ENCODE measurements around the gene ASB4.

The ASB4 gene

DNA sequence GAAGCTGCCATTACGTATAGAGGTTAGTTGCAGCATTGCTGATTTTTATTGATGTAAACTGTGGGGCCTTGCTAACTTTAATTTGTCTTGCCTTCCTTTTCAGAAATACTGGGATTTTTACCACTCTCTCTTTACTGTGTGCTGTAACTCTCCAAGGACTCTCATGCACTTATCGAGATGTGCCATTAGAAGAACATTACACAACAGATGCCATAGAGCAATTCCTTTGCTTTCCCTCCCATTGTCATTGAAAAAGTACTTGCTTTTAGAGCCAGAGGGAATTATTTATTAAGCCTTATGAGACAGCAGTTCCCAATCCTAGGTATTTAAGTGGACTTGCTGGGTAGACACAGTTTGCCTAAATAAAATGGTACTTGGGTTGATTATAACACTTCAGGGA is 51.7 kb downstream of the ASB4 start:
- no peak overlapping the region for H3K27ac ChIP-seq
- no peak overlapping the region for H3K4me2 ChIP-seq
- no peaks in the 10 kb centered on the region for H3K4me1 ChIP-seq
- no peak for TF ChIP-seq Cebpa-rat (IDR thresholded peaks at IDR 0.05)
- no peak overlapping the region for H3K9ac ChIP-seq
- no peaks in the 10 kb centered on the region for H3K9me3 ChIP-seq
- H3K27me3 ChIP-seq: no peaks in the 10 kb centered on the region
- no peaks in the 10 kb centered on the region for H3K36me3 ChIP-seq
- H3K4me3 ChIP-seq: no peak overlapping the region
- H4K20me1 ChIP-seq: no peaks in the 10 kb centered on the region

DNA sequence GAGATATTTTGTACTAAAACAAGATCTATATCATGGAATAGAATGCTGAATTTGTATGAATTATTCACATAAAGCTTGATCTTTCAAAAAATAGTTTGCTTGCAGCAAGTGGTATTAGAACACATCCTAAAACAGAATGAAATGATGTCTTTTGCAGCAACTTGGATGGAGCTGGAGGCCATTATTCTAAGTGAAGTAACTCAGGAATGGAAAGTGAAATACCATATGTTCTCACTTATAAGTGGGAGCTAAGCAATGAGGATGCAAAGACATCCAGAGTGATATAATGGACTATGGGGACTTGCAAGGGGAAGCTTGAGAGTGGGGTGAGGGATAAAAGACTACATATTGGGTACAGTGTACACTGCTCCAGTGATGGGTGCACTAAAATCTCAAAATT is 53.7 kb downstream of the ASB4 start:
- Histone ChIP-seq H3K27ac (no peak overlapping the region), H3K27me3 (no peaks in the 10 kb centered on the region), H3K36me3 (no peaks in the 10 kb centered on the region), H3K9ac (no peak overlapping the region), H3K9me3 (no peaks in the 10 kb centered on the region), H3K4me1 (no peaks in the 10 kb centered on the region), H3K4me3 (no peak overlapping the region), H3K4me2 (no peak overlapping the region), H4K20me1 (no peaks in the 10 kb centered on the region)
- no peak for TF ChIP-seq Cebpa-rat (IDR thresholded peaks at IDR 0.05)

DNA sequence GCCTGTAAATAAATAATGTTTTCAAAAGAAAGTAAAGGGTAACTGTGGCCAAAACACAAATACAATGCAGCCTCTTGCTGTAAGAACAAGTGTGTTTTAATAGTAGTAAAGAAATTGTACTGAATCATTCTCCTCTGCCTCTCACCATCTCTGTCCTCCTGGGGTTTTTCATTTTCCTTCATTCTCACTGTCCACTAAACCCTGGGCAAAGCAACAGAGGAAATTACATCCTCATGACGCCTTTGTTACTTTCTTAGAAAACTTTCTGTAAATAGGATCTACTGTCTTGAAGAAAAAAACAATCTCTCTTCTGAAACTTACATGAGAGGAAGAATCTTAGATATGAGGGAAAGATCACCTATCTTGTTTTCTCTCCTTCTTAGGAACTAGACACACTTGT is 54.6 kb downstream of the ASB4 start:
- Histone ChIP-seq H3K27ac (no peak overlapping the region), H3K36me3 (no peaks in the 10 kb centered on the region), H3K4me3 (no peak overlapping the region), H3K27me3 (no peaks in the 10 kb centered on the region), H3K9ac (no peak overlapping the region), H3K9me3 (no peaks in the 10 kb centered on the region), H4K20me1 (no peaks in the 10 kb centered on the region), H3K4me2 (no peak overlapping the region), H3K4me1 (no peaks in the 10 kb centered on the region)
- TF ChIP-seq Cebpa-rat (IDR thresholded peaks at IDR 0.05): no peak

DNA sequence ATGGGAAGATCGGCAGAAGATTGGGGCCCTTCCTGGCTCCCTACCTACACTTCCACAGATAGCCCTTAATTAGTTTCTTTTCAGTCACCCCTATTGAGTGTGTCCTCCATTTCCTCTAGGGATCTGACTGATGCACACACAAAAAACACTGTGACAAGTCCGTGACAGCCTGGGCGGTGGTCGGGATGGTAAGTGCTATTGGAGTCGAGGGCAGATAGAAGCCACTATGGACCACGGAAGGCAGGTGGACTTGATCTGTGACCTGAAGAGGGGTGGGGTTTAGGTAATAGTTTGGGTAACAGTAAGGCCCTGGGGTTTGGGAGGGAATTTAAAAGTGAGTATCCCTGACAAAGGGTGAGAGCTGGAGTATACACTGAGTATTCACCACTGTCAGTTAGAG is 57.6 kb downstream of the ASB4 start:
- H3K4me3 ChIP-seq: no peak overlapping the region
- H3K9me3 ChIP-seq: no peaks in the 10 kb centered on the region
- H3K4me2 ChIP-seq: no peak overlapping the region
- no peaks in the 10 kb centered on the region for H3K4me1 ChIP-seq
- no peaks in the 10 kb centered on the region for H4K20me1 ChIP-seq
- no peak overlapping the region for H3K9ac ChIP-seq
- H3K27ac ChIP-seq: no peak overlapping the region
- H3K27me3 ChIP-seq: no peaks in the 10 kb centered on the region
- no peak for TF ChIP-seq Cebpa-rat (IDR thresholded peaks at IDR 0.05)
- H3K36me3 ChIP-seq: no peaks in the 10 kb centered on the region

- H4K20me1 ChIP-seq: no peaks in the 10 kb centered on the region
- H3K4me3 ChIP-seq: no peak overlapping the region
- no peak for TF ChIP-seq Cebpa-rat (IDR thresholded peaks at IDR 0.05)
- H3K27me3 ChIP-seq: no peaks in the 10 kb centered on the region
- no peaks in the 10 kb centered on the region for H3K4me1 ChIP-seq
- no peaks in the 10 kb centered on the region for H3K36me3 ChIP-seq
- H3K9me3 ChIP-seq: no peaks in the 10 kb centered on the region
- no peak overlapping the region for H3K4me2 ChIP-seq
- no peak overlapping the region for H3K27ac ChIP-seq
- H3K9ac ChIP-seq: no peak overlapping the region
These were observed 58.4 kb downstream of the ASB4 start for GRCh38 chr7:95544171-95544570.

DNA sequence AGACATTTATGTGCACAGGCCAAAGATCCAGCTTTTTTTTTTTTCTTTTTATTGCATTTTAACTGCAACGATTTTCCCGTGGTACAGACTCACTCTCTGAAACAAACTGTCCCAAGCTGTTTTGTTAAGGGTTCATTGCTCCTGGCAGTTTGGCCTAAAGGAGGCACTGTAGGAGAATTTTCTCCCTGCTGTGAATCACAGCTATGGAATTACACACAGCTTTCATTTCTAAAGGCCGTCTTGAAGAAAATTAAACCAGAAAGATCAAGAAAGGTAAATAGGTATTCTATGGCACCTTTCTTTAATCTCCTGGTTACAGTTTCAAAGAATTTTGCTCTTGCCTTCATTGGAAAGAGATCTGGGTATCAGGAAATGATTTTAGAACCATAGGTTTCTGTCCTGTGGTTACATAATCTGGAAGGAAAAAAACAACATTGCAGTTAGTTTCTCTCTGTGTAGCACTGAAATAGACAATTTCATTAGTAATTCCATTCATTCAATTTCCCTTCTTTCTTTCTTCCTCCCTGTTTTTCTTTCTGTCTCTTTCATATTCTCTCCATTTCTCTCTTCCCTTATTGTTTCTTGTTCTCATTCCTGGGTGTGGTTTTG is 59.4 kb downstream of the ASB4 start:
- Histone ChIP-seq H3K27me3 (no peaks in the 10 kb centered on the region), H3K36me3 (no peaks in the 10 kb centered on the region), H3K4me3 (no peak overlapping the region), H3K4me1 (no peaks in the 10 kb centered on the region), H4K20me1 (no peaks in the 10 kb centered on the region), H3K4me2 (no peak overlapping the region), H3K9ac (no peak overlapping the region), H3K9me3 (no peaks in the 10 kb centered on the region), H3K27ac (no peak overlapping the region)
- no peak for TF ChIP-seq Cebpa-rat (IDR thresholded peaks at IDR 0.05)

GRCh38 chr7:95545673-95546072 is 59.9 kb downstream of the ASB4 start:
- Histone ChIP-seq H3K9ac (no peak overlapping the region), H3K27ac (no peak overlapping the region), H3K4me2 (no peak overlapping the region)

GRCh38 chr7:95546647-95547046 is 60.9 kb downstream of the ASB4 start:
- H3K9ac ChIP-seq: no peak overlapping the region
- no peaks in the 10 kb centered on the region for H3K27me3 ChIP-seq
- H3K36me3 ChIP-seq: no peaks in the 10 kb centered on the region
- no peaks in the 10 kb centered on the region for H3K4me1 ChIP-seq
- H3K9me3 ChIP-seq: no peaks in the 10 kb centered on the region
- H4K20me1 ChIP-seq: no peaks in the 10 kb centered on the region
- H3K27ac ChIP-seq: no peak overlapping the region
- no peak for TF ChIP-seq Cebpa-rat (IDR thresholded peaks at IDR 0.05)
- no peak overlapping the region for H3K4me2 ChIP-seq
- H3K4me3 ChIP-seq: no peak overlapping the region

More at GRCh38 chr7:95545673-95546072, 59.9 kb downstream of the ASB4 start:
- no peak for TF ChIP-seq Cebpa-rat (IDR thresholded peaks at IDR 0.05)
- no peaks in the 10 kb centered on the region for H3K4me1 ChIP-seq
- no peak overlapping the region for H3K4me3 ChIP-seq
- H4K20me1 ChIP-seq: no peaks in the 10 kb centered on the region
- H3K27me3 ChIP-seq: no peaks in the 10 kb centered on the region
- no peaks in the 10 kb centered on the region for H3K36me3 ChIP-seq
- no peaks in the 10 kb centered on the region for H3K9me3 ChIP-seq

GRCh38 chr7:95547361-95548348 is 61.9 kb downstream of the ASB4 start:
- Histone ChIP-seq H3K9me3 (no peaks in the 10 kb centered on the region), H4K20me1 (no peaks in the 10 kb centered on the region), H3K27ac (no peak overlapping the region), H3K4me1 (no peaks in the 10 kb centered on the region), H3K4me3 (no peak overlapping the region), H3K36me3 (no peaks in the 10 kb centered on the region), H3K4me2 (no peak overlapping the region), H3K9ac (no peak overlapping the region), H3K27me3 (no peaks in the 10 kb centered on the region)
- TF ChIP-seq Cebpa-rat (IDR thresholded peaks at IDR 0.05): no peak

GRCh38 chr7:95549818-95550529 is 64.2 kb downstream of the ASB4 start:
- Histone ChIP-seq H3K4me1 (no peaks in the 10 kb centered on the region), H3K4me2 (no peak overlapping the region), H3K9ac (no peak overlapping the region), H3K9me3 (no peaks in the 10 kb centered on the region), H3K27me3 (no peaks in the 10 kb centered on the region), H3K27ac (no peak overlapping the region), H4K20me1 (no peaks in the 10 kb centered on the region), H3K4me3 (no peak overlapping the region), H3K36me3 (no peaks in the 10 kb centered on the region)
- TF ChIP-seq Cebpa-rat (IDR thresholded peaks at IDR 0.05): no peak
